NCI-H460 (cell line): ENCODE measurements around the gene TNS3. TPM values are rescaled to one million over a fixed set of nuclear protein-coding genes. Genes with fewer than 3 reads are reported as not detected.
"Not testable (repeated sequence)": the region's sequence is repeated elsewhere in the genome, so short reads cannot be mapped to it uniquely, and the experiment has no call there.

Experiments used
- DNase-seq: peaks from one replicate; pipeline ENCODE4 v3.0.0-alpha.2; 2016; ENCODE audit warnings: low read depth; ENCODE audit errors: extremely low read depth
- polyA plus RNA-seq: library from polyadenylated mRNA; depleted of rRNA; stranded (reverse); fragments of >200 nt; gene quantifications from 2 replicates; pipeline ENCODE4 v1.2.3, GENCODE V29; 2014; cell fraction: nucleus; rRNA removed
- total RNA-seq: library from RNA; depleted of rRNA; stranded (reverse); fragments of >200 nt; shearing (Covaris generic); gene quantifications from 2 replicates; pipeline ENCODE4 v1.2.3, GENCODE V29; 2014; rRNA removed

The TNS3 gene
- 20.0 and 20.6 TPM in 2 replicates for total RNA-seq
- 28.7 and 41.4 TPM in 2 replicates for polyA plus RNA-seq

GRCh38 chr7:47581804-47582763, at the start of gene TNS3:
Gene TNS3, minus strand, starts transcription at chr7:47582111. Its CDS starts 142,475 bp downstream, at chr7:47439636.
- DNase-seq: no peak

- no peak for DNase-seq
Observed at GRCh38 chr7:47631711-47632110, 49.8 kb upstream of the TNS3 start.

- DNase-seq: no peak
Observed at GRCh38 chr7:47627580-47628283, 45.8 kb upstream of the TNS3 start.

- no peak for DNase-seq
Observed at GRCh38 chr7:47625861-47626715, 44.2 kb upstream of the TNS3 start.

GRCh38 chr7:47624689-47625088, 42.8 kb upstream of the TNS3 start:
- DNase-seq: no peak

GRCh38 chr7:47622946-47623640, 41.2 kb upstream of the TNS3 start:
- DNase-seq: peak; percentile 55

- DNase-seq: no peak
Observed at GRCh38 chr7:47622586-47622945, 40.7 kb upstream of the TNS3 start.

GRCh38 chr7:47621979-47622561, 40.2 kb upstream of the TNS3 start:
- DNase-seq: no peak

- DNase-seq: no peak
Observed at GRCh38 chr7:47621347-47621746, 39.4 kb upstream of the TNS3 start.

- no peak for DNase-seq
Observed at GRCh38 chr7:47619806-47620205, 37.9 kb upstream of the TNS3 start.

- DNase-seq: no peak
Observed at GRCh38 chr7:47617131-47617530, 35.2 kb upstream of the TNS3 start.

- no peak for DNase-seq
Observed at GRCh38 chr7:47614450-47614849, 32.5 kb upstream of the TNS3 start.

GRCh38 chr7:47611045-47611511, 29.2 kb upstream of the TNS3 start:
- DNase-seq: no peak

GRCh38 chr7:47610506-47611044, 28.7 kb upstream of the TNS3 start:
- DNase-seq: no peak

- no peak for DNase-seq
Observed at GRCh38 chr7:47609803-47610452, 28.0 kb upstream of the TNS3 start.

- DNase-seq: not testable (repeated sequence)
Observed at GRCh38 chr7:47606593-47607046, 24.7 kb upstream of the TNS3 start.

GRCh38 chr7:47605816-47606575, 24.1 kb upstream of the TNS3 start:
- DNase-seq: no peak

- DNase-seq: no peak
Observed at GRCh38 chr7:47604496-47604890, 22.6 kb upstream of the TNS3 start.
